LNCaP clone FGC (cell line): ENCODE measurements around the gene AGR2.

Source experiments
- DNase-seq: peaks from one replicate; pipeline ENCODE4 v3.0.0-alpha.2; 2011; ENCODE audit warnings: low read depth
- H3K4me3 ChIP-seq: 2 replicates; pipeline ENCODE4 v1.5.1; 2011; ENCODE audit warnings: mild to moderate bottlenecking, low read depth, low read length, control low read depth
- TF ChIP-seq, protein P1 (sequence below): IDR thresholded peaks from 2 replicates; pipeline ENCODE4 v1.5.1; 2012; ENCODE audit warnings: mild to moderate bottlenecking; ENCODE audit not compliant: control insufficient read depth, insufficient read depth; ENCODE audit errors: extremely low read depth

The AGR2 gene

DNA sequence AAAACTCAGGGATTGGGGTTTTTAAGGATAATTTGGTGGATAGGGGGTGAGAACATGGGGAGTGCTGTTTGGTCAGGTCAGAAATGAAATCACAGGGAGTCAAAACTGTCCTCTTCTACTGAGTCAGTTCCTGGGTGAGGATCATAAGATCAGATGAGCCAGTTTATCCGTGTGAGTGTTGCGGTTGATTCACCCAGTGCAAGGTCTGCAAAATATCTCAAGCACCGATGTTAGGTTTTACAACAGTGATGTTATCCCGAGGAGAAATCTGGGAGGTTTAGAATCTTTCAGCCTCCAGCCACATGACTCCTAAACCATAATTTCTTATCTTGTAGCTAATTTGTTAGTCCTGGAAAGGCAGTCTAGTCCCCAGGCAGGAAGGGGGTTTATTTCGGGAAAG lies 31.7 kb upstream of the AGR2 start:
- TF ChIP-seq, protein P1, sequence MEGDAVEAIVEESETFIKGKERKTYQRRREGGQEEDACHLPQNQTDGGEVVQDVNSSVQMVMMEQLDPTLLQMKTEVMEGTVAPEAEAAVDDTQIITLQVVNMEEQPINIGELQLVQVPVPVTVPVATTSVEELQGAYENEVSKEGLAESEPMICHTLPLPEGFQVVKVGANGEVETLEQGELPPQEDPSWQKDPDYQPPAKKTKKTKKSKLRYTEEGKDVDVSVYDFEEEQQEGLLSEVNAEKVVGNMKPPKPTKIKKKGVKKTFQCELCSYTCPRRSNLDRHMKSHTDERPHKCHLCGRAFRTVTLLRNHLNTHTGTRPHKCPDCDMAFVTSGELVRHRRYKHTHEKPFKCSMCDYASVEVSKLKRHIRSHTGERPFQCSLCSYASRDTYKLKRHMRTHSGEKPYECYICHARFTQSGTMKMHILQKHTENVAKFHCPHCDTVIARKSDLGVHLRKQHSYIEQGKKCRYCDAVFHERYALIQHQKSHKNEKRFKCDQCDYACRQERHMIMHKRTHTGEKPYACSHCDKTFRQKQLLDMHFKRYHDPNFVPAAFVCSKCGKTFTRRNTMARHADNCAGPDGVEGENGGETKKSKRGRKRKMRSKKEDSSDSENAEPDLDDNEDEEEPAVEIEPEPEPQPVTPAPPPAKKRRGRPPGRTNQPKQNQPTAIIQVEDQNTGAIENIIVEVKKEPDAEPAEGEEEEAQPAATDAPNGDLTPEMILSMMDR = no peak
- DNase-seq = no peak
- no peak overlapping the region for H3K4me3 ChIP-seq

DNA sequence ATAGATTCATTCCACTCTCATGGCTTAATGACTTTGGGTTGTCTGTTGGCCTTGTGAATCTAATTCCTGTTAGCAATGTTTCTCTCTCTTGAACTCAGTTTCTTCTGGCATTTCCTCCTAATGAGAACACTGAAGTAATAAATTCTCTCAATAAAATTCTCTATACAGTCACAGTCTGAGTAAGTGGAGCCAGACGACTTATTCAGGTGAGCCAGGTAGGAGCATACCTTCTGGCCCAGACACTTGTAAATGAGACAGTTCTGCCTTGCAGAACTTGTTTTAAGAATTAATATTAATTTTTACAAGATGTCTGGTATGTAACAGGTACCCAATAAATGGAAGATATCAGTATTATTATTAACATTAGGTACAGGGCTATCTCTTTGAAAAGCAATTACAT lies 28.6 kb upstream of the AGR2 start:
- peak; percentile 97 for DNase-seq
- H3K4me3 ChIP-seq = no peak overlapping the region
- TF ChIP-seq, protein P1 = no peak

DNA sequence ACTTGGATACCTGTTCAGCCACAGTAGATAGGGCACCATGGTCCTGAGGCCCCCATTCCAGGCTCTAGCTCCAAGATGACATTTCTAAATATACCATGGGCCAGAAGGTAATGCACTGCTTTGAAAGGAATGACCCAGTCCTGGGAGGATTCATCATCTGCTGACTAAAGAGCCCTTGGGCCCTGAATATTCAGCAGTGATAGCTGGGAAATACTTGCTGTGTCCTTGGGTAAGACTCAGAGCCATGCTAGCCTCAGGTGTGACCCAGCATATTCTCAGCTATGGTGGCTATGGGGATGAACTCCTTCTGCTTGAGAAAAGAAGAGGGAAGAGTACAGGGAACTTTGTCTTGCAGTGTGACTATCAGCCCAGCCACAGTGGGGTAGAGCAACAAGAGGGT lies 21.3 kb upstream of the AGR2 start:
- TF ChIP-seq, protein P1 = no peak
- no peak for DNase-seq

DNA sequence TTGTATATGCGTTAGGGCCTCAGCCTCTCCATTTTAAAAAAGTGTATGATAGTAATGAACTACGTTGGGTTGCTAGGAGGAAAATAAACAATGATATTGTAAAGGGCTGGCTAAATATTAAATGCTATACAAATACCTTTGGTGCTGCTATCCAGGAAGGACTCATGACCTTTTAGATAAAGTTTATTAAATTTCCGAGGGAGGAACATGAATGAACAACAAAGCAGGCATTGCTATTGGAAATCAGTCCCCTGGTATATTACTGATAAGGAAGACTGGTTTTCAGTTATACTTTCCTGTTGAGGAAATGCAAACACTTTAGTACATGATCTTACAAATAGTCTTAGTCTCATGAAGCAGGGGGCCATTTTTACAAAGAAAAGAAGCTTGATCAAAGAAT lies 17.2 kb upstream of the AGR2 start:
- H3K4me3 ChIP-seq = no peak overlapping the region
- TF ChIP-seq, protein P1 = no peak
- peak; percentile 76 for DNase-seq

More for the DNA sequence above, 21.3 kb upstream of the AGR2 start:
- H3K4me3 ChIP-seq = no peak overlapping the region

DNA sequence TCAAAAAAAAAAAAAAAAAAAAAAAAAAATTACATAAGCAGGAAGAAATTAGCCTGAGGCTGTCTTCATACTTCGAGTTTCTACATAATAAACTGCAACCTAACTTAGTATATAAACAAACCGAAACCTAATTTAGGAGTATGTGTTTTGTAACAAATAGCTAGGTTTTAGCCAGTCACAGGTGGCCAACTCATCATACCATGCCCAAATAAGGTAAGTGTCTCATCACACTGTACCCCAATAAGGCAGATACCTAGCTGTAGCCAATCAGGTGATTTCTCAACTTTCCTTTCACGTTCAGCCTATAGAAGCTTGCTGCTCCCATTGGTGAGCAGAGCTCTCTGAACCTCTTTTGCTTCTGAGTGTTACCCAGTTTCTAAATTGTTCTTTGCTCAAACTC lies 13.9 kb upstream of the AGR2 start:
- no peak for DNase-seq
- H3K4me3 ChIP-seq = no peak overlapping the region
- TF ChIP-seq, protein P1 = no peak

DNA sequence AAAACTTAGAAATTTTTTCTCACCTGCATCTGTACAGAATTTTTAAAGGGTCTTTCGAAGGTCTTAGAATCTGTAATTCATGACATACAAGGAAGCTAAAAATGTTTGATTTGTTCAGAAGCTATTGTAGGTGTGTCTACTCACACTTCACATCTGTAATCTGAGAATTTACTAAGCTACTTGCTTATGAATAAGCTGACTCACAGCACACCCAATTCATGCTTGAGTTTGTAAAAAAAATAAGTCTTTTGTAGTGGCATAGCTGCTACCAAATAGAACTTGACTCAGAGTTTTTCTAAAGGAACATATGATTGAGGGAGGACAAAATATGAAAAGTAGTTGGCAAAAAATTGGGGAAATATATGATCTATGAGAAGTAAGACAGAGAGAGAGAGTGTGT lies 12.7 kb upstream of the AGR2 start:
- TF ChIP-seq, protein P1 = no peak
- no peak for DNase-seq
- H3K4me3 ChIP-seq = no peak overlapping the region

DNA sequence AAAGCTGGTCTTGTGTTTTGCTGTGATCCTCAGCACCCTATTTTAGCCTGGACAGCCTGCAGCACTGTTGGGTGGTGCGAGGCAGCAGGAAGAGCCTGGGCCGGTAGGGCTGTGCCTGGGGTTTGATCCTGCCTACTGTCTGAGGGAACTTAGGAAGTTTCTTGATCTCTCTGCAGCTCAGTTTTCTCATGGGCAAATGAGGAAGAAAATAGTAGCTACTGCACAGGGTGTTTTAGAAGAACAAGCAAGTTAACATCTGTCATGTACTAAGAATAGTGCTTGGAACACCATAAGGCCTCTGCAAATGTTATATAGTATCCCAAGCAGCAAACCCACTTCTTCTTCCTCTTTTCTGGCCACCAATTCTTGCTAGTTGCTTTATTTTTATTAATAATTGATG lies 12.0 kb upstream of the AGR2 start:
- no peak overlapping the region for H3K4me3 ChIP-seq
- no peak for DNase-seq
- TF ChIP-seq, protein P1 = no peak
